ENCODE data around the gene KRTAP9-7.

KRTAP9-7 gene

DNA sequence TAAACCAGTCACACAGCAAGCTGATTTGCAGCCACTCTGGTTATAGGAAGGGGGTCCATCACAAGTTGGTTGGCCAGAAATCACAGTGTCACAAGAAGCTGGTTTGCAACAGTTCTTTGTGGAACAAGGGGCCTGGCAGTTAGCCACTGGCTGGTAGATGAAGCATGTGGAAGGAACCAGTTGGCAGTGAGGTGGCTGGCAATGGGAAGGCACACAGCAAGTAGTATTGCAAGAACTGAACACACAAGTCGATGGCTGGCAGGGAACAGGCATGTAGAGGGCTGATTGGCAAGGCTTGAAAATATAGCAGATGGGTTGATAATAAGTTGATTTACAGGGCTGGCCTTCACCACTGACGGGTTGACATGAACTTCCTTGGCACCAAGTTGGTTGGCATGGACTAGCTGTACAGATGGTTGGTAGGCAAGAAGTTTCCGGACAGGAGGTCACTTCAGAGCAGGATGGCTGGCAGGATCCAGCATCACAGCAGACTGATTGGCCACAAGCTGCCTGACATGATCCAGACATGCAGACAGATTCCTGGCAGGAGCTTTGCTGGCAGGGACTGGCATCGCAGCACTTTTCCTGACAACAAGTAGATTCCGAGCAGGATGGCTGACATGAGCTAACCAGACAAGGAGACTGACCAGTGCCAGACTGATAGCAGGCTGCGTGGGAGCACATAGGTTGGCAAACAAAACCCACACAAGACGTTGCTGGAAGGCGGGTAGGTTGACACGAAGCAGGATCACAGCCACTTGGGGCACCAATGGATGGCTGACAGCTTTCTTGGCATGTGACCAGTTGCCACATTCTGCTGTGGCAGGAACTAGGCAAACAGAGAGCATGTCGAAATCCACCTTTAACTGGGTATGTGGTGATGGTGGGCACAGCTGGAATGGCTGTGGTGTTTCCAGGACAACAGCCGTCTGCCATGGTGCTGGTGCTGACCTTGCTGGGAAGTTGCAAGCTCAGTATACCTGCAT is 26.7 kb downstream of the KRTAP9-7 start, which contains the start of gene KRTAP29-1:
Gene KRTAP29-1, minus strand, starts transcription at position 936 of the 986 bp plus-strand sequence. Its CDS starts 0 bp downstream, at position 936.
- no peaks in the 10 kb centered on the region for H3K4me1 ChIP-seq (ENCODE audit: control insufficient read depth in 5 of 5, insufficient read depth in 5 of 5, low read length in 5 of 5)
- no peak within 1 kb of the TSS for H3K27ac ChIP-seq (ENCODE audit: low read depth, low read length)
- no peak within 1 kb of the TSS for H3K4me3 ChIP-seq (ENCODE audit: low read depth in 1 of 5, low read length in 5 of 5)
- no peak within 1 kb of the TSS for H3K9ac ChIP-seq (ENCODE audit: low read length in 5 of 5)
- peaks cover 0 to 5% (median 5%) of the 10 kb centered on the region in 5 donors for H3K27me3 ChIP-seq (ENCODE audit: control insufficient read depth in 5 of 5, insufficient read depth in 4 of 5, low read length in 5 of 5)
- no peaks in the 10 kb centered on the region for H3K36me3 ChIP-seq (ENCODE audit: control insufficient read depth in 5 of 5, insufficient read depth in 5 of 5, low read length in 5 of 5)
- peaks cover 0 to 7% (median 3%) of the 10 kb centered on the region in 5 donors for H3K9me3 ChIP-seq (ENCODE audit: control insufficient read depth in 5 of 5, low read length in 5 of 5)

GRCh38 chr17:41302981-41303380 is 27.5 kb downstream of the KRTAP9-7 start:
- no peak overlapping the region for H3K4me3 ChIP-seq (ENCODE audit: low read depth in 1 of 5, low read length in 5 of 5)
- H3K27ac ChIP-seq (ENCODE audit: low read depth, low read length), result no peak overlapping the region
- peaks cover 0 to 7% (median 3%) of the 10 kb centered on the region in 5 donors for H3K9me3 ChIP-seq (ENCODE audit: control insufficient read depth in 5 of 5, low read length in 5 of 5)
- no peak overlapping the region for H3K9ac ChIP-seq (ENCODE audit: low read length in 5 of 5)
- H3K4me1 ChIP-seq (ENCODE audit: control insufficient read depth in 5 of 5, insufficient read depth in 5 of 5, low read length in 5 of 5), result peaks cover 0 to 5% (median under 1%) of the 10 kb centered on the region in 5 donors
- H3K27me3 ChIP-seq (ENCODE audit: control insufficient read depth in 5 of 5, insufficient read depth in 4 of 5, low read length in 5 of 5), result peaks cover 3 to 10% (median 8%) of the 10 kb centered on the region in 5 donors
- no peaks in the 10 kb centered on the region for H3K36me3 ChIP-seq (ENCODE audit: control insufficient read depth in 5 of 5, insufficient read depth in 5 of 5, low read length in 5 of 5)

GRCh38 chr17:41304091-41304490 is 28.6 kb downstream of the KRTAP9-7 start:
- no peak overlapping the region for H3K9ac ChIP-seq (ENCODE audit: low read length in 5 of 5)
- peaks cover 0 to 16% (median 3%) of the 10 kb centered on the region in 5 donors for H3K4me1 ChIP-seq (ENCODE audit: control insufficient read depth in 5 of 5, insufficient read depth in 5 of 5, low read length in 5 of 5)
- H3K4me3 ChIP-seq (ENCODE audit: low read depth in 1 of 5, low read length in 5 of 5), result no peak overlapping the region
- no peaks in the 10 kb centered on the region for H3K36me3 ChIP-seq (ENCODE audit: control insufficient read depth in 5 of 5, insufficient read depth in 5 of 5, low read length in 5 of 5)
- H3K27ac ChIP-seq (ENCODE audit: low read depth, low read length), result no peak overlapping the region
- peaks cover 6 to 17% (median 17%) of the 10 kb centered on the region in 5 donors for H3K27me3 ChIP-seq (ENCODE audit: control insufficient read depth in 5 of 5, insufficient read depth in 4 of 5, low read length in 5 of 5)
- H3K9me3 ChIP-seq (ENCODE audit: control insufficient read depth in 5 of 5, low read length in 5 of 5), result peaks cover 0 to 7% (median 3%) of the 10 kb centered on the region in 5 donors

- Histone ChIP-seq H3K27ac (ENCODE audit: low read depth, low read length) (no peak overlapping the region), H3K4me1 (ENCODE audit: control insufficient read depth in 5 of 5, insufficient read depth in 5 of 5, low read length in 5 of 5) (peaks cover 0 to 17% (median 3%) of the 10 kb centered on the region in 5 donors), H3K9me3 (ENCODE audit: control insufficient read depth in 5 of 5, low read length in 5 of 5) (no peaks in the 10 kb centered on the region), H3K4me3 (ENCODE audit: low read depth in 1 of 5, low read length in 5 of 5) (peak overlapping the region in 1 of 5 donors; percentile 49), H3K9ac (ENCODE audit: low read length in 5 of 5) (no peak overlapping the region), H3K36me3 (ENCODE audit: control insufficient read depth in 5 of 5, insufficient read depth in 5 of 5, low read length in 5 of 5) (no peaks in the 10 kb centered on the region), H3K27me3 (ENCODE audit: control insufficient read depth in 5 of 5, insufficient read depth in 4 of 5, low read length in 5 of 5) (peaks cover 6 to 19% (median 17%) of the 10 kb centered on the region in 5 donors)
These were observed 32.1 kb downstream of the KRTAP9-7 start for GRCh38 chr17:41307647-41308046.

- peaks cover 0 to 17% (median 3%) of the 10 kb centered on the region in 5 donors for H3K4me1 ChIP-seq (ENCODE audit: control insufficient read depth in 5 of 5, insufficient read depth in 5 of 5, low read length in 5 of 5)
- no peaks in the 10 kb centered on the region for H3K36me3 ChIP-seq (ENCODE audit: control insufficient read depth in 5 of 5, insufficient read depth in 5 of 5, low read length in 5 of 5)
- no peak overlapping the region for H3K9ac ChIP-seq (ENCODE audit: low read length in 5 of 5)
- peaks cover 6 to 19% (median 17%) of the 10 kb centered on the region in 5 donors for H3K27me3 ChIP-seq (ENCODE audit: control insufficient read depth in 5 of 5, insufficient read depth in 4 of 5, low read length in 5 of 5)
- no peak overlapping the region for H3K27ac ChIP-seq (ENCODE audit: low read depth, low read length)
- H3K9me3 ChIP-seq (ENCODE audit: control insufficient read depth in 5 of 5, low read length in 5 of 5), result no peaks in the 10 kb centered on the region
- H3K4me3 ChIP-seq (ENCODE audit: low read depth in 1 of 5, low read length in 5 of 5), result peak overlapping the region in 2 of 5 donors; percentile 36 to 49
These were observed 32.9 kb downstream of the KRTAP9-7 start for GRCh38 chr17:41308251-41308917.

DNA sequence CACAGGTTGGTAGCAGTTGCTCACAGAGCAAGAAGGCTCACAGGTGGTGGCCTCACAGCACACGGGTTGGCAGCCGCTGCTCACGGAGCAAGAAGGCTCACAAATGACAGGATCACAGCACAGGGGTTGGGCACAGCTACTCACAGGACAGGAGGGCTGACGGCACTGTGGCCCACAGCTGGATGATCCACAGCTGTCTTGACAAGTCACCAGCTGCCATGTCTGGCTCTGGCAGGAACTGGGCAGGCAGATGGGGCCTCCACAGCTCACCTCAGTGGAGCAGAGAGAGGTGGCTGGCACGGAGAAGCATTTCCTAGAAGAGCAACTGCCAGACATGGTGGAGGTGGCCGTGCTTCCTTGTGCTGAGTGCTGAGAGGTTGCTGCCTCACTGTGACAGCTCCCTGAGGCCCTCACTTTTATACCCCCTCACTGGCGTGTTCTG is 33.4 kb downstream of the KRTAP9-7 start, which contains the start of gene KRTAP16-1:
Gene KRTAP16-1, minus strand, starts transcription at position 392 of the 442 bp plus-strand sequence. Its CDS starts 56 bp downstream, at position 336.
- peaks cover 0 to 17% (median 3%) of the 10 kb centered on the region in 5 donors for H3K4me1 ChIP-seq (ENCODE audit: control insufficient read depth in 5 of 5, insufficient read depth in 5 of 5, low read length in 5 of 5)
- H3K27ac ChIP-seq (ENCODE audit: low read depth, low read length), result no peak within 1 kb of the TSS
- peaks cover 6 to 20% (median 17%) of the 10 kb centered on the region in 5 donors for H3K27me3 ChIP-seq (ENCODE audit: control insufficient read depth in 5 of 5, insufficient read depth in 4 of 5, low read length in 5 of 5)
- H3K36me3 ChIP-seq (ENCODE audit: control insufficient read depth in 5 of 5, insufficient read depth in 5 of 5, low read length in 5 of 5), result no peaks in the 10 kb centered on the region
- no peak within 1 kb of the TSS for H3K9ac ChIP-seq (ENCODE audit: low read length in 5 of 5)
- H3K9me3 ChIP-seq (ENCODE audit: control insufficient read depth in 5 of 5, low read length in 5 of 5), result no peaks in the 10 kb centered on the region
- H3K4me3 ChIP-seq (ENCODE audit: low read depth in 1 of 5, low read length in 5 of 5), result peak within 1 kb of the TSS in 2 of 5 donors; percentile 36 to 49

DNA sequence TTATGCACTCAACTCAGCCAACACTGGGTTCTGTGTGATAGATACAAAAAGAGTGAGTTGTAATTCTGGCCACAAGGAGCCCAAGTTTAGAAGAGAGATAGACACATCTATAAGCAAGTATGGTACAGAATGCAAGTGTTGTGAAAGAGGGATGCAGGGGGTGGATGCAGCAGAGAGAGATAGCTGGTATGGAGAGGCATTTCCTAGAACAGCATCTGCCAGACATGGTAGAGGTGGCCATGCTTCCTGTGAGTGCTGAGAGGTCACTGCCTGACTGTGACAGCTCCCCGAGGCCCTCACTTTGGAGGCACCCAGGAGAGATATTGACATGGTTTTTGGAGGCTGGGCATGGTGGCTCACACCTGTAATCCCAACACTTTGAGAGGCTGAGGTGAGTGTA is 35.6 kb downstream of the KRTAP9-7 start:
- H3K27me3 ChIP-seq (ENCODE audit: control insufficient read depth in 5 of 5, insufficient read depth in 4 of 5, low read length in 5 of 5), result peaks cover 14 to 23% (median 19%) of the 10 kb centered on the region in 5 donors
- H3K9me3 ChIP-seq (ENCODE audit: control insufficient read depth in 5 of 5, low read length in 5 of 5), result no peaks in the 10 kb centered on the region
- no peak overlapping the region for H3K27ac ChIP-seq (ENCODE audit: low read depth, low read length)
- no peak overlapping the region for H3K4me3 ChIP-seq (ENCODE audit: low read depth in 1 of 5, low read length in 5 of 5)
- peaks cover 0 to 17% (median 3%) of the 10 kb centered on the region in 5 donors for H3K4me1 ChIP-seq (ENCODE audit: control insufficient read depth in 5 of 5, insufficient read depth in 5 of 5, low read length in 5 of 5)
- no peaks in the 10 kb centered on the region for H3K36me3 ChIP-seq (ENCODE audit: control insufficient read depth in 5 of 5, insufficient read depth in 5 of 5, low read length in 5 of 5)
- no peak overlapping the region for H3K9ac ChIP-seq (ENCODE audit: low read length in 5 of 5)

DNA sequence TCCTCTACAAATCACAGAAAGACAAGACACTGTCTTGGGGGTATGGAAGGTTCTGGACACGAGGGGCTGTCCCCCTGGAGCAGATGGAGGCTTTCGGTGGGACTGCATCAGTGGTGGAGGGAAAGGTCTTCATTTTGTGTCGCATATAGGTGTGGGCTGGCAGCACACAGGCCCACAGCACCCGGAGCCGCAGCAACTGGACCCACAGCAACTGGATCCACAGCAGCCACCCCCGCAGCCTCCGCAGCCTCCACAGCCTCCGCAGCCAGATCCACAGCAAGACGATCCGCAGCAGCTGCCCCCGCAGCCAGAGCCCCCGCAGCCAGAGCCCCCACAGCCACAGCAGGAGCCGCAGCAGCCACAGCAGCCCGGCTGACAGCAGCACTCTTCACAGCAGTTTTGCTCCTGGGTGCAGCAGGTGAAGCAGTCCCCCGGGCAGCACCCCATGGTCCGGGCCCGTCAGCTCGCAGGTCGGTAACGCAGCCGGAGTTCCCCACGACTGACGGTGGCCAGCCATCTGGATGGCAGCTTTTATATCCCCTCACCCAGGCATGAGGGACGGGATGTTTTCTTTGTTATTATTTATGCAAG is 39.8 kb downstream of the KRTAP9-7 start, which contains the start of gene KRTAP17-1:
Gene KRTAP17-1, minus strand, starts transcription at position 507 of the 591 bp plus-strand sequence. Its CDS starts 60 bp downstream, at position 447.
- no peak within 1 kb of the TSS for H3K4me3 ChIP-seq (ENCODE audit: low read depth in 1 of 5, low read length in 5 of 5)
- H3K4me1 ChIP-seq (ENCODE audit: control insufficient read depth in 5 of 5, insufficient read depth in 5 of 5, low read length in 5 of 5), result no peaks in the 10 kb centered on the region
- no peak within 1 kb of the TSS for H3K27ac ChIP-seq (ENCODE audit: low read depth, low read length)
- H3K36me3 ChIP-seq (ENCODE audit: control insufficient read depth in 5 of 5, insufficient read depth in 5 of 5, low read length in 5 of 5), result no peaks in the 10 kb centered on the region
- H3K9me3 ChIP-seq (ENCODE audit: control insufficient read depth in 5 of 5, low read length in 5 of 5), result peaks cover 0 to 8% (median 4%) of the 10 kb centered on the region in 5 donors
- no peak within 1 kb of the TSS for H3K9ac ChIP-seq (ENCODE audit: low read length in 5 of 5)
- H3K27me3 ChIP-seq (ENCODE audit: control insufficient read depth in 5 of 5, insufficient read depth in 4 of 5, low read length in 5 of 5), result peaks cover 3 to 9% (median 4%) of the 10 kb centered on the region in 5 donors

DNA sequence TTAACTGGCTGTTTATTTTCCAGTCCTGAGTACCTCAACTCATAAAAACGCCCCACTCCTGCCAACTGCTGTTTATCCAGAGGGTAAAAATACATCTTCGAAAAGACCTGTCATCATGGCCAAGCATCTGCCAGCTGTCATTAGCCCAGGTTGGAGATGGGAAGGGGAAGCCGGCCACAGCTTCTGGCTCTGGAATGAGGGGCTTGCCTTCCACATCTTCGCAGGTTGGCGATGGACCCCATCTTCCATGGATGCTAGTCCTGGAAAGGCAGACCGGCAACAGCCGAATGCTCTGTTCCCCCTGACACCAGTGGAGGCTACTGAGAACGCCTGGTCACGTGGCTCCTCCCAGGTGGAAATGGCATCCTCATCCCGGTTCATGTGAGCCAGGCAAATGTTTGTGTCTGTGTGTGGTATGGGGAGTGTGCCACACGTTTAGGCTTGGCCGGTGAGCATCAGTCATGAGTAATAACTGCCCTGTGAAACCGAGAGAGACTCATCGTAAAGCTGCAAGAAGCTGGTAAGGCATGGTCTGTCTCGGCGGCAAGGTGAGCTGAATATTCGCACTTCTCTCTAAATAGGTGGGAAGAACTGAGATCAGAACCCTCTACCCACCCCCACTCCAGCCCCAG is 40.4 kb downstream of the KRTAP9-7 start:
- no peak overlapping the region for H3K27ac ChIP-seq (ENCODE audit: low read depth, low read length)
- H3K4me3 ChIP-seq (ENCODE audit: low read depth in 1 of 5, low read length in 5 of 5), result no peak overlapping the region
- H3K27me3 ChIP-seq (ENCODE audit: control insufficient read depth in 5 of 5, insufficient read depth in 4 of 5, low read length in 5 of 5), result peaks cover 3 to 9% (median 4%) of the 10 kb centered on the region in 5 donors
- no peaks in the 10 kb centered on the region for H3K36me3 ChIP-seq (ENCODE audit: control insufficient read depth in 5 of 5, insufficient read depth in 5 of 5, low read length in 5 of 5)
- H3K4me1 ChIP-seq (ENCODE audit: control insufficient read depth in 5 of 5, insufficient read depth in 5 of 5, low read length in 5 of 5), result no peaks in the 10 kb centered on the region
- H3K9ac ChIP-seq (ENCODE audit: low read length in 5 of 5), result no peak overlapping the region
- H3K9me3 ChIP-seq (ENCODE audit: control insufficient read depth in 5 of 5, low read length in 5 of 5), result peaks cover 0 to 10% (median 4%) of the 10 kb centered on the region in 5 donors
